Medulla oblongata (tissue), 1 donor: ENCODE results near the gene CKAP4.
"Not testable (repeated sequence)": the region's sequence is repeated elsewhere in the genome, so short reads cannot be mapped to it uniquely, and the experiment has no call there.

Experiments
- DNase-seq: peaks from one replicate; pipeline ENCODE4 v3.0.0-alpha.2; 2015; ENCODE audit errors: extremely low spot score

The CKAP4 gene, protein sequence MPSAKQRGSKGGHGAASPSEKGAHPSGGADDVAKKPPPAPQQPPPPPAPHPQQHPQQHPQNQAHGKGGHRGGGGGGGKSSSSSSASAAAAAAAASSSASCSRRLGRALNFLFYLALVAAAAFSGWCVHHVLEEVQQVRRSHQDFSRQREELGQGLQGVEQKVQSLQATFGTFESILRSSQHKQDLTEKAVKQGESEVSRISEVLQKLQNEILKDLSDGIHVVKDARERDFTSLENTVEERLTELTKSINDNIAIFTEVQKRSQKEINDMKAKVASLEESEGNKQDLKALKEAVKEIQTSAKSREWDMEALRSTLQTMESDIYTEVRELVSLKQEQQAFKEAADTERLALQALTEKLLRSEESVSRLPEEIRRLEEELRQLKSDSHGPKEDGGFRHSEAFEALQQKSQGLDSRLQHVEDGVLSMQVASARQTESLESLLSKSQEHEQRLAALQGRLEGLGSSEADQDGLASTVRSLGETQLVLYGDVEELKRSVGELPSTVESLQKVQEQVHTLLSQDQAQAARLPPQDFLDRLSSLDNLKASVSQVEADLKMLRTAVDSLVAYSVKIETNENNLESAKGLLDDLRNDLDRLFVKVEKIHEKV

DNA sequence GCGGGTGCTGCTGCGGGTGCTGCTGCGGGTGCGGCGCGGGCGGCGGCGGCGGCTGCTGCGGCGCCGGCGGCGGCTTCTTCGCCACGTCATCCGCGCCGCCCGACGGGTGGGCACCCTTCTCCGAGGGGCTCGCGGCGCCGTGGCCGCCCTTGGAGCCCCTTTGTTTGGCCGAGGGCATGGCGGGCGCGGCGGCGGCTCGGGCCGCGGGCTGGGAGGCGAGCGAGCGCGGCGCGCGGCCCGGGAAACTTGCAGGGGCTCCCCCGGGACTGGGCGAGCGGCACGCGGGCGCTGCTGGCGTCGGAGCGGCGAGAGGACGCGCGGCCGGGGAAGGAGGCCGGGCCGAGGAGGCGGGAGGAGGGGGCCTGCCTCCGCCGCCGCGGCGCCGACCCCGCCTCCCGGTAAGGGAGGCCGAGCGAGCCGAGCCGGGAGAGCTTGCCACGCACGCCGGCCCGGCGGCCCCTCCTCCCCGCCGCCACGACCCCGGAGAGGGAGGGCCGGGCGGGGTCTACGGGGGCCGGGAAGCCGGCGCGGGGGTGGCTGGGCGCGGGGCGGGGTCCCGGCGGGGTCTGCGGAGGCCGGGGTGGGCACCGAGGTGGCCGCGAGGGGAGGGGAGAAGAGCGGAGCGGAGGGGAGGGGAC is at the start of gene CKAP4:
Gene CKAP4, minus strand, starts transcription at position 347 of the 638 bp plus-strand sequence. Its CDS starts 169 bp downstream, at position 178.
- DNase-seq: peak; percentile 65

DNA sequence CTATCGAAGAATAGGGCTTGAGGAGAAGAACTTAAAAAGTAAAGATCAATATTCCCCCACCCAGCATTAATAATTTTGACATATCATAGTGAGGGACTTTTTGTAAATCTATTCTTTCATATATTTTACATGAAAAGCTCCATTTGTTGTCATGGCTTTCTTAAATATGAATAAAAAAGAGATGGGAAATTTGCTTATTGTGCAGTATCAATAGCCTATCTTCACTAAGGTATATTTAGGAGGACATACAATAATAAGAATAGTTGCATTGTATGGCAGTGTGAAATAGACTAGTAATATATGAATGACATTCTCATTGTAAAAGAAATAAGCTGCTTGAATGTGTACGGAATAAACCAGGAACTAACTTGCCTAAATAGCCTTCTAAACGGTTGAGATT is 49.3 kb upstream of the CKAP4 start:
- no peak for DNase-seq

DNA sequence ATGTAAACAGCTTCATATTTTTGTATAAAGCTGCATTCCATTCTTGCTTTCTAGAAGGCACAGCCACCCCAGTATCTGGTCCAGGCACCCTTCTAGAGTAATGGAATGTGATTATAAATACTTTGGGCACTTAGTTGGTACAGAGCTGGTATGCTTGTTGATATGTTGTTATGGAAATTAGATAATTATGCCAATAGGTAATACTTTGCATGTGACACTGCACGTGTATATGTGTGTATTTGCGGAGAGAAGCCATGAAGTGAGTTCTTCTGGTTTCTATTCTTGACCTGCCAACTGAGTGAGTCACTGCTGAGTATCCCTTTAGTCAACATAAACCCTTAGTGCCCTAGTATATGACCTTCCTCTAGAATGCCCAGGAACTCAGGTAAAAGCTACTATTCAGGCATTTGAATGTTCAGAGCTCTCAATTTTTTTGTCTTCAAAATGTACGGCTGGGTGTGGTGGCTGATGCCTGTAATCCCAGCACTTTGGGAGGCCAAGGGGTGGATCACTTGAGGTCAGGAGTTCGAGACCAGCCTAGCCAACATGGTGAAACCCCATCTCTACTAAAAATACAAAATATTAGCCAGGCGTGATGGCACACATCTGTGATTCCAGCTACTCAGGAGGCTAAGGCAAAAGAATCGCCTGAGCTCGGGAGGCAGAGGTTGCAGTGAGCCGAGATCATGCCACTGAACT is 48.5 kb upstream of the CKAP4 start:
- no peak for DNase-seq

DNA sequence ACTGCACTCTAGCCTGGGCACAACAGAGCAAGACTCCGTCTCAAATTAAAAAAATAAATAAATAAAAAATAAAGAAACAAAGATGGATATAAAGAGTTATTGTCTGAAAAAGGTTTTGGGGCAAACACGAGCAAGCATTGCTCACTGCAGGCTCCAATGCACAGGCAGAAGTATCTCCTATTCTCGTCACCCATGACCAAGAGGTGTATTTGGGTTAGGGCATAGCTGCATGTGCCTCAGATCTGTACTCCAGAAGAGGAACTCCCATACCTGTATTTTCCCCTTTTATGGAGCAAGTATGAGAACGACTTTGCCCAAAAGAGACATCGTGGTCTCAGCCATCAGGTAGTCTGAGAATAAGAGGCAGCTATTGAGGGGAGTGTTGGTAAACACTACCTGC is 44.5 kb upstream of the CKAP4 start:
- DNase-seq: no peak

DNA sequence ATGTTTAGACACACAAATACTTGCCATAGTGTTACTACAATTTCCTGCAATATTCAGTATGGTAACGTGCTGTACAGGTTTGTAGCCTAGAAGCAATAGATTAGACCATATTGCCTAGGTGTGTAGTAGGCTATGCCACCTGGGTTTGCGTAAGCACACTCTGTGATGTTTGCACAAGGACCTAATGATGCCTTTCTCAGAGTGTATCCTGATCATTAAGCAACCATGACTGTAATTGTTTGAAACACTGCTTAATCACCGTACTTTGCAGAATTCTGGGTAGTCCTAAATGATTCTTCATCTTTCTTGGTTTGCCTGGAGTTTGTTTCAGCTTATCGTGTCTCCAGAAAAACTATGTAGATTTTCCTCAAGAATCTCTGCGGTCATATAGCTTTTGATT is 43.5 kb upstream of the CKAP4 start:
- no peak for DNase-seq

DNA sequence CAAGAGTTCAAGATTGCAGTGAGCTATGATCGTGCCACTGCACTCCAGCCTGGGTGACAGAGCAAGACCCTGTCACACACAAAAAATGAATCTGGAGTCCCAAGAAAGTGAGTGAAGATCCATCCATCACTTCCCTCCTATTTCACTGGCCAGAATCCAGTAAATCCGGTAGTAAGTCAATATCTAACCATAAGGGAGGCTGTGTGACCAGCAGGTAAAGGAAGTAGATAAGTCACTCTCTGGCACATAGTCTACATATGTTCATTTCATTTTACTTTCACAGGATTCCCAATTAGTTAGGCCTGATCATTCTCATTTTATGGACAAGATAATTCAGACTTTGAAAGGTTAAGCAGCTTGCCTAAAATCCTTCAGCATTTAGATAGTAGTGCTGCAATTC is 42.8 kb upstream of the CKAP4 start:
- DNase-seq: no peak

DNA sequence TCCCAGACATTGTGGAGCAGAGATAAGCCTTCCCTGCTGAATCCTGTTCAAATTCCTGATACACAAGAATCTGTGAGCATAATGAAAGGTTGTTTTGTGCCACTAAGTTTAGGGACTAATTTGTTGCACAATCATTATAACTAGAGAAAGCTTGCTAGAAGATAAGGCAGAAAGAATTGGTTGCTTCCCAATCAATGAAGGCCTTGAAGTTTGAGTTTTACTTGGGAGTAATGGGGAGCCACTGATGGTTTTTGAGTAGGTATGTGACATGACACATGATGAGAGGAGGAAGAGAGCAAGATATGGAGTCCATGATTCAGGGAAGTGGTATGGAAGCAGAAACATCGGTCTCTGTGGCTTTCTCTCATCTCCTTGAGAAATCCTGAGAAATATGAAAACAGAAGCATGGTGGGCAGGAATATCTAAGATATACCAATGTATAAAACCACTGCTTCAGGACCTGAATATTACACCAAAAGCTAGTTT is 41.4 kb upstream of the CKAP4 start:
- DNase-seq: no peak

DNA sequence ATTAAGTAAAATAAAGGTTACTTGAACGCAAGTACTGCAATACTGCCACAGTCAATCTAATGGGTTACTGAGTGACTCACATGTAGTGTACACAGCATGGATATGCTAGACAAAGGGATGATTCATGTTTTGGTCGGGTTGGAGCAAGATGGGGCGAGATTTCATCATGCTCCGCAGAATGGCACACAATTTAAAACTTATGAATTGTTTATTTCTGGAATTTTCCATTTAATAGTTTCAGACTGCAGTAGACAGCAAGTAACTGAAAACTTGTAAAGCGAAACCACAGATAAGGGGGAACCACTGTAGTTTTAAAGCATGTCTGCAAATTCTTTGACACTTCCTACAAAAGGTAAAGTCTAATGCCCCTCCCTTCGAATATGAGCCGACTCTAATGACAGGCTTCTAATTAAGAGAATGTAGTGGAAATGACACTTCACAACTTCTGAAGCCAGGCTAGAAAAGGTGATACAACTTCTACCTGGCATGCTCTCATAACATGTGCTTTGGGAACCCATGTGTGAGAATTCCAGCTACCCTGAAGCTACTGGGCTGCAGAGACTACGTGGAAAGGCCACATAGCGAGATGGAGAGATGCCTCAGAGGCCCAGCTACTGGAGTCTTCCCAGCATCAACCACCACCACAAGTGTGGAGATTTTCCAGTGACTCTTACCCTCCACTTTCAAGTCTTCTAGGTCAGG is 40.8 kb upstream of the CKAP4 start:
- no peak for DNase-seq

DNA sequence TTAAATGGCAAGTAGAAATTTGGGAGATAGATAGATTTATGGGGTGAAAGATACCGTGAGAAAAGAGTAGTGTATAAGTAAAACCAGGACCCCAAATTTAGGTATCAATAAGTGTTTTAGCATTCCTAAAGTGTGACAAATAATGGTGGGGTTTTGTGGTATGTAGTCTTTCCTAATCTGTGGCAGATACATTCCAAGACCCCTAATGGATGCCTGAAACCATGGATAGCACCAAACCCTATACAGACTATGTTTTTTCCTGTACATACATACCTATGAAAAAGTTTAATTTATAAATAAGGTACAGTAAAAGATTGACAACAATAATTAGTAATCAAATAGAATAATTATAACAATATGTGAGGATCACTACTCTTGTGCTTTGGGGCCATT is 40.3 kb upstream of the CKAP4 start:
- DNase-seq: no peak

DNA sequence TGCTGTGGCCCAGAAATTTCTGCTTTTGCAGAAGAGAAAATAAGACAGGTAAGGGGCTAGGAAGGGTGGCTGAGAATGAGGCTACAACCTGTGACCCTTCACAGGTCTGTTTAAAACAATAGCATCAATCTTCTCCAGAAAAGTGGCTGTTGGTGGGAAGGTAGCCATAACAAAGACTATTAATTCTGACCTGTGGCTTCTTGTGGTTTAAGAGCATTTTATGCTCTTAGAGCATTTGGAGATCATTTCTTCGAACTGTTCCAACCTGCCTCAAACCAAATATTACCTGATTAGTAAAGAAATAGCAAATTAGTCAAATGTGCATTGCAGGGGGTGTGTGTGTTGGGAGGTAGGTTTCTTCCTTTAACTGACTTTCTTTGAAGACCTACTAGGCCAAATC is 39.5 kb upstream of the CKAP4 start:
- no peak for DNase-seq

DNA sequence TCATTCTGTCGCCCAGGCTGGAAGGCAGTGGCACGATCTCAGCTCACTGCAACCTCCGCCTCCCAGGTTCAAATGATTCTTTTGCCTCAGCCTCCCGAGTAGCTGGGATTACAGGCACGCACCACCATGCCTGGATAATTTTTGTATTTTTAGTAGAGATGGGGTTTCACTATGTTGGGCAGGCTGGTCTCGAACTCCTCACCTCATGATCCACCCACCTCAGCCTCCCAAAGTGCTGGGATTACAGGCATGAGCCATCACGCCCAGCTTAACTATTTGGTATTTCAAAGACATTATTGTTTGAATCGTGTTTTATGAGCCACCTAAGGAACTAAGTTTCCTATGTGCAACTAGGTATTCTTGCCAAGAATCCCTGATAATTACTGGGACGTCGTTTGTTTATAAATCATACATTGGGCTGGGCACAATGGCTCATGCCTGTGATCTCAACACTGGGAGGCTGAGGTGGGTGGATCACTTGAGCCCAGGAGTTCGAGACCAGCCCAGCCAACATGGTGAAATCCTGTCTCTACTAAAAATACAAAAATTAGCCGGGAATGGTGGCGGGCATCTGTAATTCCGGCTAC is 38.8 kb upstream of the CKAP4 start:
- DNase-seq: not testable (repeated sequence)

DNA sequence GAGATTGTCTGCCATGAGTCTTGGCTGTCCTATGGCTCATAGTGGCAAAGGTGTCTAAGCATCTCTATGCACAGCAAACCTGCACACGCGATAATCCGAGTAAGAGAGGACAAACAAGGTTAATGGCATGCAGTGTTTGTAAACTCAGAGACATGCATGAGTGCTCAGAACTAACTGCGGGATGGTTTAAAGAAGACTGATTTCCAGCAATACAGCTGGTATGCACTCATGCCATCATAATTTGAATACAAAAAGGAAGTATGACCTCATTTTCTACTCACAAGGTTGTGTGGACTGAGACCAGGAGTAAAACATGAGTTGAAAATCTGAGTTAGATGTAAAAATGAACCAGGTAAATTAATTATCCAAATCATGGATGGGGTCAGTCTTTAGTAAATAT is 38.2 kb upstream of the CKAP4 start:
- no peak for DNase-seq

DNA sequence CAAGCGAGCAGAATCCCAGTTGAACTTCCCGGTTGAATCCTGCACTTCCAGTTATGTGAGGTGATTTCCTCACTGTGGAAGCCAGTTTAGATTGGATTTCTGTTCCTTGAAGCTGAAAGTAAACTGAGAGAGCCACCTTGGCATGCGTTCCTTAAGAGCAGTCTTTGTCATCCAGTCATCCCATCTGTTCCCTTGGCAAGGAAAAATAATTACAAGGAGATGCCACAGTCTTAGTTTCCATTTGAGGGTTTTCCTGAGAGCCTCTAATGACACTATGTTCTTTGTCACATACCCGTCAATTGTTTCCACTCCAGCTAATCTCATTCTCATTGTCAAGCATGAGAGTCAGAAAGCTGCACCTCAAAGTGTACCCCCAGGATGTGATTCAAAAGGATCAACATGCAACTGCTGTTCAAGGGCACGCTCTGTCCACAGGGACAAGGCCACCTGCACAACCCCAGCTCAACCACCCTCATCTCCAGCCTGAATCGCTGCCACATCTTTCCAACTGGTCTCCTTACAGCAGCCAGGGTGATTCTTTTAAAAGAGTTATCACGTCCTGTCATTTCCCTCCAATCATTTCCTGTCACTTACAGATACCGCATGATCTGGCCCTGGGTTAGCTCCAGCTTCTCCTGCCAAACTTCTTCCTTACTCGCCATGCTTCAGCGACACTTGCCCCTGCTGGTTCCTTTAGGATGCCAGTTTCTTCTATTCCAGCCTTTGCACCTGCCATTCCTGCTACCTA is 36.7 kb upstream of the CKAP4 start:
- no peak for DNase-seq

DNA sequence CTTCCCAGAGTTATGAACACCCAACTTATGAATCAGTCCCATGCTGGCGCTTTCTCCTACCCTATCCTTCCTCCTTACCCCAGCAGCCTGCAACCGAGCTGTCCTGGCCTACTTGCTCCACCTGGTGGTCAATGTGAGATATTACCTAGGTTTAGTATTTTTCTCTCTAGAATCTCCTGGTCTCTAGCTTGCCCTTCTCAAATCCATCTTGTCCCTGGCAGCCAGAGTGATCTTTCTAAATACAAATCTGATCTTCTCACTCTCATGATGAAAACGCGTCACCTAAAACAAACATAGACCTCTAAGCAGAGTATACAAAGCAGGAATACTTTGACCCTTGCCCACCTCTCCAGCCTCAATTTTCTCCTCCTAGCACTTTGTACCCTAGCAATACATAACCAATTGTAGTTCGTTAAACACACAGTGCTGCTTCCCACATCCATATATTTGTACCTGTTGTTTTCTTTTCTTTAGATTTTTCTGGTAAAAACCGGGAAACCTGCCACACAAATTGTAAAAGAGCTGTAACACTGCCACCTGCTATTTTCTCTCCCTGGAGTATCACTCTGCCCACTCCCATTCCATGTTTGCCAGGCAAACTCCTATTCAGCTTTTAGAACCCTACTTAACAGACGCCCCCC is 34.8 kb upstream of the CKAP4 start:
- DNase-seq: peak; percentile 53

DNA sequence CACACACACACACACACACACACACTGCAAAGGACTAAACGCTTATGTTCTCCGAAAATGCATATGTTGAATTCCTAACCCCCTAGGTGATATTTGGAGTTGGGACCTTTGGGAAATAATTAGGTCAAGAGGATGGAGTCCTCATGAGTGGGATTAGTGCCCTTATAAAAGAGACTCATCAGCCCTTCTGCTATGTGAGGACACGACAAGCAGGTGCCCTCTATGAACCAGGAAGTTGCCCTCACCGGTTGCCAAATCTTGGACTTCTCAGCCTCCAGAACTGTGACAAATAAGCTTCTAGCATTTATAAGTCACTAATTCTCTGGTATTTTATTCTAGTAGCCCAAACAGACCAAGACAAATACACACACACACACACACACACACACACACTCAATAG is 34.0 kb upstream of the CKAP4 start:
- no peak for DNase-seq

DNA sequence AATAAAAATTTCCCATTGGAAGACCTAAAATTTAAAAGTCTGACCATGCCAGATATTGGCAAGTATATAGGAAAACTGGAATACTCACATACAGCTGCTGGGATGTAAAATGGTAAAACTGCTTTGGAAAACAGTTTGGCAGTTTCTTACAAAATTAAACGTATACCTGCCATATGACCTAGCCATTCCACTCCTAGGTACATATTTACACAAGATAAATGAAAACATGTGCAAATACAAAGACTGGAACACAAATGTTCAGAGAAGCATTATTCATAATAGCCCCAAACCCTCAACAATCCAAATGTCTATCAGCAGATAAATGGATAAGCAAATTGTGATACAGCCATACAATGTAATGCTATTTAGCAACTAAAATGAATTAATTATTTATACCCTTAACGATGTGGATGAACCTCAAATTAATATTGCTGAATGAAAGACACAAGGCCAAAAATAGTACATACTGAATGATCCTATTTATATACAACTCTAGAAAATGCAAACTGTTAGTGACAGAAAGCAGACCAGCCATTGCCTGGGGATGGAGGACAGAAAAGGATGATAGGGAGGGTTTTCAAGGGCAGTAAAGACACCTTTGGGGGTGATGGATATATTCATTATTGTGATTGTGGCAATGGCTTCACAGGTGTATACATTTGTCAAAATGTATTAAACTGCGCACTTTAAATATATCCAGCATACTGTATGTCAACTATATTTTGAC is 33.4 kb upstream of the CKAP4 start:
- DNase-seq: no peak

DNA sequence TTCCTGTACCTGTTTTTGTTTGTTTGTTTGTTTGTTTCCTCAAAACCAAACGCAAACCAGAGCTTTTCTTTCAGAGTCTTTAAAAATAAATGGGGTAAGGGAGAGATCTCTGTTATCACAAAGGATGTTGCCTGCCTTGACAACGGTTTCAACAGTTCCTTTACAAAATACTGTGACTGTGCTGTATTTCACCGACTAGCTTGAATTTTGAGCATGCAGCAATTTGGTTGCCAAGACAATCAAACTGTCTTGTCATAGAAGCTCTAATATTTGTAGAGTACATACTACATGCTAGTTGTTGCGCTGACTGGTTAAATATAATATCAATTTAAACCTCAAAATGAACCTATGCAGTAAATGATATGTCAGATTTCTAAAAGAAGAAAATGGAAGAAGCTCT is 32.3 kb upstream of the CKAP4 start:
- DNase-seq: no peak

DNA sequence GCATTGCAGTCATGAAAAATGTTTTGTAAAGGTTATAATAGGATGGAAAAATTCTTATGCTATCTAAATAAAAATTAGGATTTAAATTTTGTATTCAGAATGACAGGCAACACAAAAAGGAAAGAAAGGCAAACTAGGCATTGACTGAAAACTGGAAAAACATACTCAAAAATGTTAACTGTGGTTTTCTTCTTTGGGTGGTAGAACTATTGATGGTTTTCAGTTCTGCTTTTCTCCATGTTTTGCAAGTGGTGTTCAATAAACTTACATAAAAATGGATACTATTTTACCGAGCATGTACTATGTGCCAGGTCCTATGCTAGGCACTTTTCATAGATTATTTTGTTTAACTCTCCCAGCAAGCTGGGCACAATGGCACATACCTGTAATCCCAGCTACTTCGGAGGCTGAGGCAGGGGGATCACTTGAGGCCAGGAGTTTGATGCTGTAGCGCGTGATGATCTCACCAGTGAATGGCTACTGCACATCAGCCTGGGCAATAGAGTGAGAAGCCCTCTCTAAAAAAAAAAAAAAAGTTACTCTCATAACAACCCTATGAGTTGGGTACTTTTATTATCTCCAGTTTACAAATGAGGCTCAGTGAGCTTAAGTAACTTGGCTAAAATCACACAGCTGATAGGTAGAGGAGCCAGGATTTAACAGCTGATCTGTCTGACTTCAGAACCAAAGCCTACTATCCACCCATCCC is 28.4 kb upstream of the CKAP4 start:
- no peak for DNase-seq

DNA sequence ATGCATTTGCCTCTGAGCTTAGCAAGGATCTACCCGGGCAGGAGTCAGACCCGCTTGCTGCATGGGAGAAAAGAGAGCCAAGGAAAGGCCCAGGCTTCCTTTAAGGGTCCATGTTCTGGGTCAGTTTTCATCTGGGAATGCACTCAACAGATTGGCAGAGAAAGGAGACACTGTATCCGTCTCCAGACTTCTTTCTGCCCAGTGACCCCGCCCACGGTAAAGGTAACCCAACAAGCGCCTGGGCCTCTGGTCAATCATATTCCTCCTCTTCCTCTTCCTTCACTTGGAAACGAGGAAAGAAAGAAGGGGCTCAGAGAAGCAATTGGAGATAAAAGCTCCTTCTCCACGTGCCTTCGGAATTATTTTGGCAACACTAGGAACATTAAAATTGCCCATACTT is 27.6 kb upstream of the CKAP4 start:
- DNase-seq: no peak
